Glomerular visceral epithelial cell (primary cell): Measurements from ENCODE around the gene C1QBP.
"Not testable (repeated sequence)": the region's sequence is repeated elsewhere in the genome, so short reads cannot be mapped to it uniquely, and the experiment has no call there.

Experiments used
- DNase-seq: peaks from one replicate; pipeline ENCODE4 v3.0.0-alpha.2; 2016; ENCODE audit errors: extremely low spot score

C1QBP gene, protein sequence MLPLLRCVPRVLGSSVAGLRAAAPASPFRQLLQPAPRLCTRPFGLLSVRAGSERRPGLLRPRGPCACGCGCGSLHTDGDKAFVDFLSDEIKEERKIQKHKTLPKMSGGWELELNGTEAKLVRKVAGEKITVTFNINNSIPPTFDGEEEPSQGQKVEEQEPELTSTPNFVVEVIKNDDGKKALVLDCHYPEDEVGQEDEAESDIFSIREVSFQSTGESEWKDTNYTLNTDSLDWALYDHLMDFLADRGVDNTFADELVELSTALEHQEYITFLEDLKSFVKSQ

DNA sequence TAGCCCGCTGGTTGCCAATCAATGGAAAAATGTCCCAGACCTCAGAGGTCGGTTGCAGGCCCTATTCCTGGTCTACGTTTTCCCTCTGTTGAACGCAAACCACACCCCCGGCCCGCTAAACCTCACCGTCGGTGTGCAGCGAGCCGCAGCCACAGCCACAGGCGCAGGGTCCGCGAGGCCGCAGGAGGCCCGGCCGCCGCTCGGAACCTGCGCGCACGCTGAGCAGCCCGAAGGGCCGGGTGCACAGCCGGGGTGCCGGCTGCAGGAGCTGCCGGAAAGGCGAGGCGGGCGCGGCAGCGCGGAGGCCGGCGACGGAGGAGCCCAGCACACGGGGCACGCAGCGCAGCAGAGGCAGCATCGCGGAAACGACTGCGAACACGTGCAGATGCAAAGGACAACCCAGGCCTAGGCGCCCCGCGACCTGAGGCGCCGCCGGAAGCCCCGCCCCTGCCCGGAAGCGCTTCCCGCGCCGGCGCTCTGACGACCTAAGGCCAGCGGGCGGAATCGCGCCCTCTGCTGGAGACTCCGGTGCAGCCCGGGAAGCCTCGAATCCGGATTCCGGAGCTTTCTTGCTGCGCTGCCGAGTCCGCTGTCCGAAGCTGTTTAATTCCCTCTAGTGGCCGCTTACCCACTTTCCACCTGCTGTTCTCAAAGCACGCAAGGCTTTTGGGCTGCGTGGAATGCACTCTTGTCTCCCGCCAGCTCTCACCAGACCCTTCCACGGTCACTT lies at the start of gene C1QBP:
Gene C1QBP (minus strand): TSS at position 440 of the 730 bp plus-strand sequence. CDS start 82 bp downstream, at position 358.
- peak; percentile 94 for DNase-seq

DNA sequence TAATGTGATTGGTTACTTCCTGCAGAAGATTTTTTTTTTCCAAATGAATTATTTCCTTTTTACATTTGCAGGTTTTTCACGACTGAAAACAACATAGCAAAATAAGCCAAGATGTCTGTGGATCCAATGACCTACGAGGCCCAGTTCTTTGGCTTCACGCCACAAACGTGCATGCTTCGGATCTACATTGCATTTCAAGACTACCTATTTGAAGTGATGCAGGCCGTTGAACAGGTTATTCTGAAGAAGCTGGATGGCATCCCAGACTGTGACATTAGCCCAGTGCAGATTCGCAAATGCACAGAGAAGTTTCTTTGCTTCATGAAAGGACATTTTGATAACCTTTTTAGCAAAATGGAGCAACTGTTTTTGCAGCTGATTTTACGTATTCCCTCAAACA lies 49.8 kb upstream of the C1QBP start:
- no peak for DNase-seq

DNA sequence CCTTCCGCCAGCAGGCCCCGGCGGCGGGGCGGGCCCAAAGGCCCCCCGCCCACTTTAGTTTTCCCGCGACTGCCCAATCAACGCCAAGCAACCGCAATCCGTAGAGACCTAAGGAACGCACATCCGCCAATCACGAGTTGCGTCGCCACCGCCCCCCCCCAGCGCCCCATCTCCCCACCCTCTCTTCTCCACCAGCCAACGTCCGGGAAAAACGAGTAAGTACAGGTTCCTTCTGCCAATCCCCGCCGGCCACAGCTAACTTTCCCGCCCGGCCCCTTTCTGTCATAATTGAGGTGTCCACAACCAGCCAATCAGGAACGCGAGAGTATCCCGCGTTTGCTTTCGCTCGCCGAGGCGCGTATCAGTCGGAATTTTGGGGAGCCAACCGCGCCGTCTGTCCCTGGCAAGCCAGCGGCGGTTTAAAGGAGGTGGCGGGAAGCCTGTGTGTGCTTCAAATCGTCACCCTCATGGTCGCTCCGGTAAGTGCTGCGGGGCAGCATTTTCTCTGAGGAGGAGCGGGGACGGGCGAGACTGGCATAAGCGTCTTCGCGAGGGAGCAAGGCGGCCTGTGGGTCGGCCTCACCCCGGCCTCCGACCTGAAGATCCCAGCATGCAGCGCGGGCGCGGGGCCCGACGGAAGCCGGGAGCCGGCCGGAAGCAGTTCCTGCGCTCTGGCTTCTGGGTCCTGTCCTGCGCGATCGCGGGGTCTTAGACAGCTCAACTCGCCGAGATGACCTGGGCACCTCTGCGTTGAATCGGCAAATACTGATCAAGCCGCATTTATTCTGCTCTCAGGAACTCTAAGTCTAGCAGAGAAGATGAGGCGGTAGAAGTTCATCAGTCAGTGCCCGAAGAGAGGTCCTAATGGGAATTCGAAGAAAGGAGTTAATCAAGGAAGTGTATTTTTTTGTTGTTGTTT lies 47.5 kb upstream of the C1QBP start, which contains the start of gene MIS12:
Gene MIS12 (plus strand): TSS at position 361 of the 919 bp plus-strand sequence. CDS start 2,297 bp downstream, outside the sequence.
- DNase-seq = peak; percentile 100

DNA sequence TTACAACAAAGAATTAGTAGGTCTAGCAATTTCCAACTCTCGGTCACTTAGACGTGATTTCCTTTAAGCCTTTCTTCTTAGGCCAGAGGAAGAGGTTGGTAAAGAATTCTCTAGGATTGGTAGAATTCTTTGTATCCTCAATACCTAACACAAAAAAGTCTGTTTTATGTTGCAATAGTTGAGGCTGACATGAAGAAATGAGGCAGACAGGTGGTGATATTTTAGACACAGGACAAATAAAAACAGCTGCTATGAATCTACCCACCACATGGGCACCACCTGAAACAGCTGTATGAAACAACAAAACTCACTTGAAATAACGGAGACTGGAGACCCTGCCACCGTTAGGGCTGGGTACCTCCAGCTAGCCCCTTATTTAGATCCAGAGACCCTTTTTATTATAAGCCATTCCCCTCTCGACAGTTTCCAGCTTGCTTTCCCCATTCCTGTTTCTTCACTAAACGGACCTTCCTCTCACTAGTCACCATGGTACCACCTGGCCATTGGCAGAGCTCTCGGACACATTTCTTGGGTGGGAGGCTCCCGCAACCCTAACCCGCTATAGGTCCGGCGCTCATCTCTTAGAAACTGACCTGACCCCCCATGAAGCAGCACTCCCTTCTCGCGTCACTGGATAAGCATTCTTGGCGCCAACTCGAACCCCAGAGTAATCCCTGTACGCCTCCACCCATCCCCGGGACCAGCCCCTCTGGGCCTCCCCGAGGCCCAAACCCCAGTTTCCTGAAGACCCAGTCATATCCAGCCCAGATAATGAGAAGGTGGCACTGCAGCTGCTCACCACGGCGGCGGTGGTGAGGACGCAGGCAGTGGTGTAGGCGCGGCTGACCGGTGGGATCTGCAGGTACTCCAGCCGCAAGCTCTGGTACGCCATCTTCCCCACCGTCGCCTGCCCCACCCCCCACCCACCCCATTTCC lies 46.6 kb upstream of the C1QBP start, which contains the start of gene DERL2:
Gene DERL2 (minus strand): TSS at position 909 of the 936 bp plus-strand sequence. CDS start 17 bp downstream, at position 892.
- peak; percentile 68 for DNase-seq

DNA sequence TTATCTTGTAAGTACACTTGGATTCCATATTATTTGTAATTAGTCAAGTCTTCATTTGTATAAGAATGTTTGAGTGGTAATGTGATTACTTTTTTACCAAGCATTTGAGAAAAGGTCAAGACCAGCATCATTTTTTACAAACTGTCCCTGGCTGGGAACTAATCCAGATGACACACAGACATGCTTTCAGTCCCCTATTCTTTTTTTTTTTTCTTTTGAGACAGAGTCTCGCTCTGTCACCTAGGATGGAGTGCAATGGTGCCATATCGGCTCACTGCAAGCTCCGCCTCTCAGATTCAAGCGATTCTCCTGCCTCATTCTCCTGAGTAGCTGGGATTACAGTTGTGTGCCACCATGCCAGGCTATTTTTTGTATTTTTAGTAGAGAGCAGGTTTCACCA lies 42.5 kb upstream of the C1QBP start:
- no peak for DNase-seq

DNA sequence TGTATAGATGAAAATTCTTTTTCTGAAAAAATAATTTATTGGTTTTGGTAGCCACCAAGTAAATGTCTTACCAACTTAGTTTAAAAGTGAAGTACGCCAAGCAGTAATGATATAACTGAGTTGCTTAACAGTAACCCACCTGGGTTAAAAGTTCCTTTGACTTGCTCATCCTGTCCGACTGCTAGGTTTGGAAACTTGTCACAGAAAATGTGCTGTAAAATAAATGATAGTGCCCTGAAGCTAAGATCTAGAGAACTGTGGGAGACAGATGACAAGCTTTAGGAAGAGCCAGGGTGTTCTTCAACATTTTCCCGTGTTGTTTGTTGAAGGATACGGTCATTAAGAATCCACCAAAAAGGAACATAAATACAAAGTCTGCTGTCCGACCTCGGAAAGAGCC lies 42.0 kb upstream of the C1QBP start:
- DNase-seq = no peak

DNA sequence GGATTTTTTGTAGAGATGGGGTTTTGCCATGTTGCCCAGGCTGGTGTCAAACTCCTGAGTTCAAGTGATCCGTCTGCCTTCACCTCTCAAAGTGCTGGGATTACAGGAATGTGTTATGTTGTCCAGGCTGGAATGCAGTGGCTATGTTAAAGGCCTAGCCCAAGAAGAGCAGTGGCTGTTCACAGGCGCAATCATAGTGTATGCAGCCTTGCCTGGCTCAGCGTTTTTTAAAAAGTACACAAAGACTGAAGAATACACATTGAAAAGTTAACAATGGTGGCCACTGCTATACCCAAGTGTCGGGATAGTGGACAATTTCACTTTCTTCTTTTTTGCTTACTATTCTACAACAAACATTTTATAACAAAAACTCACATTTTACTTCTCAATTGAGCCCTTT lies 40.0 kb upstream of the C1QBP start:
- DNase-seq = no peak

DNA sequence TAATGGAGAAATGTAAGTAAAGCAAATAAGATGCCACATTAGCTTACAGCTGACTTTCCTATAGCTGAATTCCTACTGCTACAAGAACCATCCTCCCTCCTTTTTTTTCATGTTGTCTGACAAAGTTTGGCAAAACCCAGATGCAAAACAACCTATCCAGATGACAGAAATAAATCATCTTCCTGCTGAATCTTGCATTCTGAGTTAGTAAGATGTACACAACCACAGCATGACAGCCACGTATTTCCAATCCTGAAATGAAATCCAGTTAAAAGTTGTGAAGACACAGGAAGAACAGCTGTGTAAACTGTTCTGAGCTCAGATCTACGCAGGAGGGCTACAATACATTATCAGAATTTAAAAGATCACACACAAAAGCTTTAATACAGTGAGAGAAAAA lies 35.0 kb upstream of the C1QBP start:
- no peak for DNase-seq

DNA sequence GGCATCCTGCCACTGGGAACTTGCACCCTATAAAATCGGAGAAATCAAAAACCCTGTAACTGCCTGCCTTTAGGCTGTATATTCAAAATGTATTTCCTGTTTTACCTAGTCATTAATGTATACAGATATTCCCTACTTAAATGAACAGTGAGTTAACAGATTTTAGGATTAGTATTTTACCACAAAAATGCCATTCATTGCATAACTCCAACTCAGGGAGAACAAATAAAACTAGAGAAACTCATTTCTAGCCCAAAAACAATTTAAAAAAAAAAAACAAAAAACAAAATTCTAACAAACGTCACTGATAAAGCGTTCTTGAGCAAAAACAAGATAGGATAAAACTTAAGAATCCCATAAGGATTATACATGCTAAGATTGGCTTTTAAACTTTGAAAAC lies 33.6 kb upstream of the C1QBP start:
- DNase-seq = no peak

DNA sequence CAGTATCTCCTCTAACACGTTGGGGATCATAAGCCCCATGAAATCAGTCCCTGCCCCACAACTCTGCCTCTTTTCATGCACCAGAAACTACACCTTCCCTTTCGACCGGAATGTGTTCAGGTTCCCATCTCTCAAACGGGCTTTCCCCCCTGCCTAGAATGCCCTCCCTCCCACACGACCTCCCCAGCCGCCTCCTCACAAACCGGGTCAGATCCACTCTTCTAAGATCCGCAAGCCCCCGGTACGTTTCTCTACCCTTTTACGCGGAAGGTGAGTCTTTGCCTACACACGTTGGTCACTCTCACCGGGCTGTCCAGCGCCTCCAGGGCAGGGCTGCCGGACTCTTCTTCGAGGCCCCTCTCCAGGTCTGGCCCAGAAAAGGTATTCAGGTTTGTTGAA lies 29.1 kb upstream of the C1QBP start:
- no peak for DNase-seq

DNA sequence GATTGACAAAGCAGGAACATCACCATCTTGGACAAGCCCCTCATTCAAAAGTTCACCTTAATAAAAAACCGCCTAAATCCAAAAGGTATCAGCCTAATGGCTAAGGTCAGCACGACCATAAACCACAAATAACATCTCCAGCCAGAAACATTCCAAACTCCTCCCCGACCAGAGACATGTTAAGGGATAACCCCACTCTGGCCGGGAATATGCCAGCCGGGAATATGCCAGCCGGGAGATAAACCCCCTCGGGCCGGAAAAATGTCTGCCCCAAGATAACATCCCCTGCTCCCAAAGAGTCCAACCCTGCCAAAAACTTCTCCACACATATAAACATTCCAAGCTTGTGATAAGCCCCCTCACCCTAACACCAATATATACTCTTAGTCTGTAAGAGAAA lies 28.5 kb upstream of the C1QBP start:
- peak; percentile 4 for DNase-seq

DNA sequence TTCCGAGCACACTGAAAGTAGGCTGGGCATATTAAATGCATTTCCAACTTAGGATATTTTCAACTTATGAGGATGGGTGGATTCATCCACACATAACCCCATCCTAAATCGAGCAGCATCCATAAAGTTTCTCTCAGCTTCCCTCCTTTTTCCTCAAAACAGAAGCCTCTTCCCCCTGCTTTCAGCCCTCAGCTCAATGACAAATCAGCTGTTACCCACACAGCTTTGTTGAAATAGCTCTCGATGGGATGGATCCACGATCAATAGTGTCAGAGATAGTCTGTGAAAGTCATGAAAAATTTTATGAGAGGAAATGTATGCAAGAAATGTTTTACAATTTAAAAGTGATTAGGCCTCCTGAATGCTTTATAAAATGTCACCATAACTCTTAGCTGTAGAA lies 27.3 kb upstream of the C1QBP start:
- no peak for DNase-seq

DNA sequence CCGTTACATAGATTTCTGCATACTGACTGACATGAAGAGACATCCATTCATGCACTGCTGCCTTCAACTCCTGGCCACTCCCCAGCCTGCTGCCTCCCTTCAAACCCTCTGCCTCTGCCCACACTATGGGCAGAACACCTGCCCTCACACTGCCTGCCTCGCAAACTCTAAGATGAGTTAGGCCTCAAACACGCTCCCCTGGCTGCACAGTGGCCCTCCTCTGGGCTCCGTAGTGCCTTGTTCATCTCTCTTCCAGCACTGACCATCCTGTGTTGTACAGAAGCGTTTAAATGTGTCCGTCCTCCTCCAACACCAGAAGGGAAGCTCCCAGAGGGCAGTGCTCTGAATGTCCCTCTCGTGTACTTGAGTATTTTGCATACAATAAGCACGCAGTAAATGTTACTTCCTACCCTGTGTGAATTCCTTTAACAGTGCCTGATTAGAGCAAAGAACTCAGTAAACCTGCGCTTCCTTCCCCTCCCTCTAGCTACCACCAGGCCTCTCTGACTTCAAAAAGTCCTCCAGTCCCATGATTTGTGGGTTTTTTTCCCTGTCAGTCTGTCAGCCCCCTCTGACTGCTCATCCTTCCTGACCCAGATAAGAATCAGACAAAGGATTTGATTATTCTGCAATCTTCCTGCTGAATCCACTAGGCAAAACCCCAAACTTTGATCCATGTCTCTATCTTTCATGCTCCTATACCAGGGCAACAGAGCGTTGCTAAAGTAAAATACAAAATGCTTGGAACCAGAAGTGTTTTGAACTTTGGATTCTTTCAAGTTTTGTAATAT lies 26.0 kb upstream of the C1QBP start:
- DNase-seq = no peak

DNA sequence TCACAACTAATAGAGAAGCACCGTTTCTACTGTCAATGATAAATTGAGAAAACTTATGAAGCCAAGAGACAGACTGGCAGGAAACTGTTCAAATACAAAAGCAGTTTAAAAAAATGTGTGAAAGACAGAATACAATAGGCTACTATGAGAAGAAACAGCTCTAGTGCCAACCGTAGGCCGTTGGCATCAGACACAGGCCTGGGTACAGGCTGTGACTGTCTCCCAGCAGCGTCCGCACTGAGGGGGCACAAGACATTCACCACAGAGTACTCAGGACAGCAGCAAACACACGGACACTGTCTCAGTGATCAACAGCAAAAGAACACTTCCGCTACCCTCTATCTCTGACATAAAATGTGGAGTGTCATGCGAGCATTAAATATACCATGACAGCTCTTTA lies 7.8 kb upstream of the C1QBP start:
- no peak for DNase-seq

DNA sequence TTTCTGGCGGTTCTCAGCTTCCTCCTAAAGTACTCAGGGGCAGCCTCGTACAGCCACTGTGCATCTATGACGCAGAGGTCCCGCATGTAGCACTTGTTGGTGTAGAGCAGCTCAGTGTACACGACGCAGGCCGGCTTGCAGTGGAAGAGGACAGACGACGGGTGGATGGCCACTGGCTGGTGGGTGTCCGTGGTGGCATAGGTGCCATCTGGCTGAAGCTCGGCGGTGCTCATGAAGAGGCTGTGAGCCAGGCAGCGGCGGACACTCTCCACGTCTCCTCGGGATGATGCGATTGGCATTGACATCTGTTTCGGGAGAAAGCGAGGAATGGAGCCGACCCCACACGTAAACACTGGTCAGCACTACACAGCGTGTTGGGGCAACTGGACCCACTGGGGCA lies 5.3 kb upstream of the C1QBP start:
- no peak for DNase-seq

DNA sequence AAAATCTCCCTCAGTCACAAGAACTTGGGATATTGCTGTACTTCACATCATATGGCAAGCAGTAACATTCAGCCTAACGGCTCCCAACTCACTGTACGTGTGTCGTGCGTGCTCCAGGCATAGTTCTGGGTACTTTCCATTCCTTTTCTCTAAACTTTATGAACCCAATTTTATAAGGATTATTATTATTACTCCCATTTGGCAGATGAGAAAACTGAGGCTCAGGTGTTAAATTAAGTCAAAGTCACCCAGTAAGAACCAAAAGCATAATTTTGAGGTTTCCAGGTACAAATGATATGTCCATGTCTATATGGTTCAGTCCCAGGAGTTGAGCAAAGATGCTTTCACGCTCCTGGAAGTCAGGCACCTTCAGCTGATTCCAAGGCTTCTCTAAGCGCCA lies 4.8 kb upstream of the C1QBP start:
- DNase-seq = no peak

DNA sequence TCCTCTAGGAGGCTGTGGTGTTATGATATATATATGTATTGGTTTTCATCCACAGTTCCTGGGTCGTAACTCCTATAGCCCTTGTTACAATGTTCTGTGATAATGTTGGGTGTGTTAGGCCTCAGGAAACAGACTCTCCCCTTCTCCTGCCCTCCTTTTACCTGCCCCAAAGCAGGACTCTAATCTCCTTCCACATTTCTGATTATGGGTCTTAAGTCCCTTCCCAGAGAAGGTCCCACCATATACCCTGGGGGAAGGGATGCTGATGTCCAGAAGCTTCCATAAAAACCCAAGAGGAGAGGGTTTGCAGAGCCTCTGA lies 450 bp upstream of the C1QBP start:
- DNase-seq = no peak

DNA sequence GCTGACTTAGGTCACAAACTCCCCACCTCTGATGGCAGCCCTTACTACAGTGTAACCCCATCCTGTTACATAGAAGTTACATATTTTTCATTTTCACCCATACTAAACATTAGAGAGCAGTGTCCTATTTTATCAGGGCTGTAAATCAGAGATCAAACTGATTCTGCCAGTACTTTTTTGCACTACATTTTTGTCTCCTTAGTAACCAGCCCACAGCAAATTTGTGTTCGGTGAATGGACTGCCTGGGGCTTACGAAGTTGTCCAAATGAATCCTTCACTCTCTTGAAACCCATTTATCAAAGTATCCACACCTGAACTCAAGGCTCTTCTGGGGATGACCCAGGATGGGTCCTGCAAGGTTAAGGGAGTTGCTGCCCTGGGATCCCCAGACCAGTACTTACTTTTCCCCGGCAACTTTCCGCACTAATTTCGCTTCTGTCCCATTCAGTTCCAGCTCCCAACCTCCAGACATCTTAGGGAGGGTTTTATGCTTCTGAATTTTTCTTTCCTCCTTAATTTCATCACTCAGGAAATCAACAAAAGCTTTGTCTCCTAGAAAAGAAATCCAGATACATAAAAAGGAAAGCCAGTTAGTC lies 1.1 kb downstream of the C1QBP start:
- DNase-seq = peak; percentile 22

DNA sequence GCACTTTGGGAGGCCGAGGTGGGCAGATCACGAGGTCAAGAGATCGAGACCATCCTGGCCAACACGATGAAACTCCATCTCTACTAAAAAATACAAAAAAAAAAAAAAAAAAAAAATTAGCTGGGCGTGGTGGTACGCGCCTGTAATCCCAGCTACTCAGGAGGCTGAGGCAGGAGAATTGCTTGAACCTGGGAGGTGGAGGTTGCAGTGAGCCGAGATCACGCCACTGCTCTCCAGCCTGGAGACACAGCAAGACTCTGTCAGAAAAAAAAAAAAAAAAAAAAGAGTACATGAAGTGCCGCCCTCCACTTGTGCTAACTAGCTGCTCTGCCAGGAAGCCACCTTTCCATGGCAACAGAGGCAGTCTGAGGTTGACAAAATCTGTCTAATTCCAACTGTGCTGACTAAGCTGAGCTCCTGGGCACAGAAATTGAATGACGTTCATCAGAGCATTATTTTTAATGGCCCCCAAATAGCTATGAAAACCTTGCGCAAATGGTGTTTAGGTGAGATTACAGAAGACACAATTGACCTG lies 3.1 kb downstream of the C1QBP start:
- not testable (repeated sequence) for DNase-seq

DNA sequence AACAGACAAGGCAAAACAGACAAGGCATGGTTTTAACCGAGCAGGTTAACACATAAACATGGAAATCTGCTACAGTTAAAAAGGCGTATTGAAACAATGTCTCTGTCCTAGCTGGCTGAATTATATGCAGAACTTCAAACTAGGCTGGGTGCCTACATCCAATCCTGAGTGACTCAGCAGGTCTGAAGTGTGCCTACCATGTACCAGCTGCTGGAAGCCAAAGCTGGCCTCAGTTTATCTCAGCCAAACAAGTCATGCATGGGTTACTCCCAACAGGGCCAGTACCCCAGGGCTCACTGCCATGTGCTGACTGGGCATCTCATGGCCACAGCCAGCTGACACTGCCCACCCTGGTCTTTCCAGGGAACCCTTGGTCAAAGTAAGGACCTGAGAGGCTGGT lies 4.0 kb downstream of the C1QBP start:
- no peak for DNase-seq
